NCI-H748 (cell line): Measurements from ENCODE around the gene CDR2L.
A peak's percentile ranks its signal among the peaks of the same experiment; 100 is the strongest.

ENCODE experiments used
- DNase-seq: peaks from one replicate; lab custom pipeline; 2025; ENCODE audit not compliant: unreplicated experiment; lab: John Stamatoyannopoulos, UW

CDR2L gene

DNA sequence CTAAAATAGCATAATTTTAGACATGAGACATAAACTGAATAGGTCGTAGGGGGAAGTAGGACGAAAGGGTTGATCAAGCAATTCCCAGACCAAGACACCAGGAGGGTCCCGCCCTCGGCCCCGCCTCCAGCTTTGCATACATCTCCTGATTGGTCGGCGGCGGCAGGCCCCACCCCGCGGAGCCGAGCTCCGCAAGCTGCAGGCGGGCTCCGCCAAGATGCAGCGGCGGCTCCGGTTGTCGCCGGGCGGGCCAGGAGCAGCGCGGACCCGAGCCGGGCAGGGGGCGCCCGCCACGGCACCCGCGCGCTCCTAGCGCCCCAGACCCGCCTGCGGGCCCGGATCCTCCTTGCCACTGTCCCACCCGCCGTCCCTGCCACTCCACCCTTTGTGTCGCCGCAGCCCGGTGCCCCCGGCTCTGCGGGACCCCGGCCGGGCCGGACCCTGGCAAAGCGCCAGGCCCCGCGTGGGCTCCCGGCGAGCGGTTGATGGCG is at the start of gene CDR2L:
TSS of gene CDR2L (plus strand) at position 215 of the 491 bp plus-strand sequence. CDS start 412 bp downstream, outside the sequence.
- DNase-seq = peak; percentile 90

DNA sequence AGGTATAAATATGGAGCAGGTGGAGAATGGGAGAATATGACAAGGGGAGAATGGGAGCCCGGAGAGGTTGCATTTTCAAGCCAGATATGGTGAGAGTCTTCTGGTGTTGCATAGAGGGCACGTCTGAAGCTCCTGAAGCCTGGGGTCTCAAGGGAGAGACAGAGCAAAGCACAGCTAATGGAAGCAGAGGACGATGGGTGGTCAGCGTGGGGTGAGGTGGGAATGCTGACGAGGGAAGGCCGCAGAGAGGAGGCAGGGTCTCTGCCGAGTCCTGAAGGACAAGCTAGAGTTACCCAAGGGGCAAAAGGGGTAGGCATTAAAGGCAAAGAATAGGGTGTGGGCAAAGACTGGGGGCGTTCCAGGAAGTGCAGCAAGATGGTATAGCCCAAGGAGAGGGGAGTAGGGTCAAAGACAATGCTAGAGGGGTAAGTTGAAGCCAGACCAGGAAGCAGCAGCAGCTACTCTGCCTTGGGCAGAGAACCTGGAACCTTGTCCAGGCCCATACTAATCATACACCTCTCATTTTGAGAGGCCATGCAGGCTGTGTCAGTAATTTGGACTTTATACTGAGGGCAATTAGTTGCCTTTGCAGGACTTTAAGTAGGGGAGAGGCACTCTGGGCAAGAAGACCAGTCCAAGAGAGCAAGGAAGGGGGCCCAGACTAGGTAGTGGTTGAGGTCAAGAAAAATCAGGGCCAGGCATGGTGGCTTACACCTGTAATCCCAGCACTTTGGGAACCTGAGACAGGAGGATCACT is 49.1 kb upstream of the CDR2L start:
- no peak for DNase-seq

- DNase-seq = no peak
Measured at GRCh38 chr17:74939534-74939933, 47.9 kb upstream of the CDR2L start.

DNA sequence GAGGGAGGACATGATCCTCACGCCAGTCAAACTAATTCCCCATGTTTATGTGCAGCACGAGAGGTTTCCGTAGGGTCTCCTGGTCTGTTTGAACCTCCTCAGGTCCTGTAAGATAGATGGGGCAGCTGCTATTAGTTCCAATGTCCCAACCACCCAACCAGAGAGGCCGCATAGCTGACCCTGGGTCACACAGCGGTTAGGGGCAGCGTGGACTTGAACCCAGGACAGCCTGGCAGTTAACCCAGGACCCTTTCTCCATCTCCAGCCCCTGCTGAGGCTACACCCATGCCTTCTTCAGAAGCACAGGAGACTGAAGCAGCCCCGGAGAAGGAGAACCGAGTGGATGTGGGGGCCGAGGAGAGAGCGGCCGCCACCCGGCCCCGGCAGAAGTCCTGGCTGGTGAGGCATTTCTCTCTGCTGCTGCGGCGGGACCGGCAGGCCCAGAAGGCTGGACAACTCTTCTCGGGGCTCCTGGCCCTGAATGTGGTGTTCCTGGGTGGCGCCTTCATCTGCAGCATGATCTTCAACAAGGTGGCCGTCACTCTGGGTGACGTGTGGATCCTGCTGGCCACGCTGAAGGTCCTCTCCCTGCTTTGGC is 46.2 kb upstream of the CDR2L start:
- no peak for DNase-seq

GRCh38 chr17:74943808-74944522 is 43.5 kb upstream of the CDR2L start:
- no peak for DNase-seq

DNA sequence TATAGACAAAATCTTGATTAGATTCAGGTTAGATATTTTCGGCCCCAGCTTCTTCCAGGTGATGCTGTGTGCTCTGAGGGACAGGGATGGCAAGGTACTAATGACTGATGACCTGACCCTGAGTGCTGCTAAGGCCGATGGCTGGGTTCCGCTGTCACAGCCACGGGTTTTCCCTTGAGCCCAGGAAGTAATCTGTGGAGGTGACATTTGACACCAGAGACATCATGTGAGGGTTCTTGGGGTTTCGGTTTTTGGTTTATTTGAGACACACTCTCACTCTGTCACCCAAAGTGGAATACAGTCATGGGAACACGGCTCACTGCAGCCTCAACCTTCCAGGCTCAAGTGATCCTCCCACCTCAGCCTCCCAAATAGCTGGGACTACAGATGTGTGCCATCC is 41.9 kb upstream of the CDR2L start:
- DNase-seq = no peak

GRCh38 chr17:74946641-74947040 is 40.8 kb upstream of the CDR2L start:
- DNase-seq = no peak

DNA sequence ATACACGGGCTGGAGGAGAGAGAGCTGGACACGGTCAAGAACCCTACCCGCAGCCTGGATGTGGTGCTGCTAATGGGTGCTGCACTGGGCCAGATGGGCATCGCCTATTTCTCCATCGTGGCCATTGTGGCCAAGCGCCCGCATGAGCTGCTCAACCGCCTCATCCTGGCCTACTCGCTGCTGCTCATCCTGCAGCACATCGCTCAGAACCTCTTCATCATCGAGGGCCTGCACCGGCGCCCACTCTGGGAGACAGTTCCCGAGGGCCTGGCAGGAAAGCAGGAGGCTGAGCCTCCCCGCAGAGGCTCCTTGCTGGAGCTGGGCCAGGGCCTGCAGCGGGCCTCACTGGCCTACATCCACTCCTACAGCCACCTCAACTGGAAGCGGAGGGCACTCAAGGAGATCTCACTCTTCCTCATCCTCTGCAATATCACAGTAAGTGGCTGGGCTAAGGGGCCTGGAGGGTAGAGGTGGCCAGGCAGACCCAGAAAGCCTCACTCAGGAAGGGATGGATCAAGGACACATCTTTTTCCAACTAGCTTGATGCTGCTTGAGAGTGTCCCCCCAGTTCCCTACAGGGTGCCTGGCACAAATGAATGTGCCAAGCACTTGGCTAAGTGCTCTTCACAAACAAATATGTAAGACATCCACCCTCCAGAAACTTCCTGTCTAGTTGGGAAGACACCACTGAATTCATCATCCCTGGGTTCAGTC is 40.2 kb upstream of the CDR2L start:
- no peak for DNase-seq

DNA sequence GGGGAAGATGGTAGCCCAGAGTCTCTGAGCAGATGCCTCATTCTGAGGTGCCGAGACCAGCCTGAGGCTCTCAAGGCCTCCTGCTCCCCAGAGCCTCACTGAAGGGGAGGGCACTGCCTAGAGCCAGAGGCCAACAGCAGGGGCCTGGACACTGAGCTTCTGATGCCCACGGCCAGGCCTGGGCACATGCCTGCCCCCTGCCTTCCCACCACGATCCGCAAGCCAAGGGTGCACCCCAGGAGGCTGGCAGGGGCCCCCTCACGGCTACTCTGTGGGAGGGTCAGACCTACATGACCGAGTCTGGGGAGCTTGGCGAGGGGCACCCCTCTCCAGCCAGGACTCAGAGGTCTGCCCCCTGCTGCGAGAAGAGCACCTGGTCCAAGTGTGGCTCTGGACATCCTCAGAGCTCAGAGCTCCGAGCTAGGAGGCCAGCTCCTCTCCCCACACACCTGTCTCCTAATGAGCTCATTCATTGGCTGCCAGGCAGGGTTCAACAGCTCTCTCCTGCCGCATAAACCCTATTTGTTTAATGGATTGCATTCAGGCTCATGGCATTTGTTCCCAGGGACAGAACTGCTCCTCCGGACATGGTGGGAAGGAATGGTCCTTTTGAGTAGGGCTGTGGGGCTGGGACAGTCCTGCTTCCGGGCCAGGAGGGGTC is 37.8 kb upstream of the CDR2L start:
- DNase-seq = no peak

DNA sequence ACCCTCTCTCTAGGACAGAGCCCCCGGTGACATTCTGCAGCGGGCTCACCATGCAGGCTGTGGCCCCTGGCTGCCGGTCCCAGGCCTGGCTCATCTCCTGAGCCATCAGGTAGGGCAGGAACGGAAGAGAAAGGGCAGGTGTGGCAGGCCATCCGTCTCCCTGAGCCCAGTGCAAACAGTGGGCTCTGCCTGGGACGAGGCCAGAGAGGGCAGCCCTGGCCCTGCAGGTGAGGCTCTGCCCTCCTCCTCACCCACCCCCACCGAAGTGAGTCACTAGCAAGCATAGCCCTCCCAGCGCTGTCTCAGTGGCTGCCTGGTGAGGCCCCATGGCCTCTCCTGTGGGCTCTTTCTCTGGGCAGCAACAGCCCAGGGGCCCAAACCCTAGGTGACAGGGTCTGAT is 37.2 kb upstream of the CDR2L start:
- peak; percentile 24 for DNase-seq

- DNase-seq = no peak
Measured at GRCh38 chr17:74951065-74951464, 36.4 kb upstream of the CDR2L start.

DNA sequence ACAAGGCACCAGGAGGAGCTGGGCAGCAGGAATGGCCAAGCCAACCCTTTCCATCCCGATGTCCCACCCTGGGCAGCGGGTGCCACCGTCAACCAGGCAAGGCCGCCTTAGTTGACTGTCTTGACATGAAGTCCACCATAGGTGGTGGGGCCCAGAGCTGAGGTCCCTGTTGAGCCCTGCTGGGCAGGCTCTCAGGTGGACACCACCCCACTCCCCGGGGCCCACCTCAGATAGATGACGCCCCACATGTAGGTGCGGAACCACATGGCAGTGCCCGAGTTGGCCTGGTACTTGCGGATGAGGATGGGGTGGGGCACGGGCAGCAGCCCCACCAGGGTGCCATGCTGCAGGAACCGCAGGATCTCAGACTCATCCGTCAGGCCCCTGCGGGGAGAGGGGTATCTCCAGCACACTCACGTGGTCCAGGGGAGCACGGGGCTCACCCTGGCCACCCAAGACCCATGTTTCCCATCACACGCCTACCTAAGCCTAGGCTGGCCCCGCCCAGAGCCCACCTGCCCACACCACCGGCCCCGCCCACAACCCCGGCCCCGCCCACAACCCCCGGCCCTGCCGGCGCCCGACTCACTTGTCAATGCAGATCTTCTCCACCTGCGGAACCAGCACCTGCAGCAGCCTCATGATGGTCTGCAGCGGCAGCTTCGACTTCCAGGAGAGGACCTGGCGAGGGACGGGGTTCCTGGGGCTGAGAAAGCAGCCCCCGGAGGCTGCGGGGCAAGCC is 35.6 kb upstream of the CDR2L start:
- no peak for DNase-seq

GRCh38 chr17:74952431-74953133 is 34.9 kb upstream of the CDR2L start:
- no peak for DNase-seq

DNA sequence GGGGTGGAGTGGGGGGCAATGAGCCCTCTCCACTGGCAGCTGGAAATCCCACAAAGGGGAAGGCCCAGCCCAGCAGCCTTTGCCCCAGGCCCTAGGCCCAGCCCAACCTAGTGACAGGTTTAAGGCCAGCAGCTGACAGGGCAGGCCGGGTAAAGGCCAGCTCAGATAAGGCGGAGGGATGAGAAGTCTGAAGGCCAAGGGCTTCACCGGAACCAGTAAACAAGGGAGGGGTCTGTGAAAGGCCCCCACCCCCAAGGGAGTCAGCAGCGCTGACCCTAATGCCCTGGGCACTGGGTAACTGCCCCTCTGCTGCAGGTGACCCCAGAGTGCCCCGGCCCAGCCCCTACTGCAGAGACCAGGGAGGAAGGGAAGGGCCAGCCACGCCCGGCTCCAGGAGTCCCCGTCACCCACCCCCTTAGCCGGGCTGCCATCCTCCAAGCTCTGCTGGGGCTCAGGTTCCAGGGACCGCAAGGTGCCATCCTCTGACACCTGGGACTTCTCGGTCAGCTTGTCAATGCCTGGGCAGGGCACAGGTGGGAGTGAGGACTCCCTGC is 34.2 kb upstream of the CDR2L start:
- no peak for DNase-seq

GRCh38 chr17:74954115-74954514 is 33.3 kb upstream of the CDR2L start:
- no peak for DNase-seq

- no peak for DNase-seq
Measured at GRCh38 chr17:74954665-74955421, 32.6 kb upstream of the CDR2L start.

DNA sequence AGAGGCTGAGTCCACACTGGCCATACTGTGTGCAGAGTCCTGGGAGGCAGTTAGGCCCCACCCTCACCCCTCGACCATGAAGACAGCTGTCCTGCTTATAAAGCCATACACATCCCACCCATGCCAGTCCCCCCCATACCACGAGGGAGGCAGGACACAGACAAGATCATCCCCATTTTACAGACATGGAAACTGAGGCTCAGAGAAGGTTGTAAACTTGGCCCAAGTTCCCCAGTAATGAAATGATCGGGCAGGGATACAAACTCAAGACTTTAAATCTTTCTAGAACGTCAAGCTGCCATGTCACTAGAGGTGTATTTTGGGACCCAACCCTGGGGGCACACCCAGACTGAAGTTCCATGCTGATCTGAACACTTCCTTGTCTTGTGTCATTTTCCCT is 31.3 kb upstream of the CDR2L start:
- no peak for DNase-seq

DNA sequence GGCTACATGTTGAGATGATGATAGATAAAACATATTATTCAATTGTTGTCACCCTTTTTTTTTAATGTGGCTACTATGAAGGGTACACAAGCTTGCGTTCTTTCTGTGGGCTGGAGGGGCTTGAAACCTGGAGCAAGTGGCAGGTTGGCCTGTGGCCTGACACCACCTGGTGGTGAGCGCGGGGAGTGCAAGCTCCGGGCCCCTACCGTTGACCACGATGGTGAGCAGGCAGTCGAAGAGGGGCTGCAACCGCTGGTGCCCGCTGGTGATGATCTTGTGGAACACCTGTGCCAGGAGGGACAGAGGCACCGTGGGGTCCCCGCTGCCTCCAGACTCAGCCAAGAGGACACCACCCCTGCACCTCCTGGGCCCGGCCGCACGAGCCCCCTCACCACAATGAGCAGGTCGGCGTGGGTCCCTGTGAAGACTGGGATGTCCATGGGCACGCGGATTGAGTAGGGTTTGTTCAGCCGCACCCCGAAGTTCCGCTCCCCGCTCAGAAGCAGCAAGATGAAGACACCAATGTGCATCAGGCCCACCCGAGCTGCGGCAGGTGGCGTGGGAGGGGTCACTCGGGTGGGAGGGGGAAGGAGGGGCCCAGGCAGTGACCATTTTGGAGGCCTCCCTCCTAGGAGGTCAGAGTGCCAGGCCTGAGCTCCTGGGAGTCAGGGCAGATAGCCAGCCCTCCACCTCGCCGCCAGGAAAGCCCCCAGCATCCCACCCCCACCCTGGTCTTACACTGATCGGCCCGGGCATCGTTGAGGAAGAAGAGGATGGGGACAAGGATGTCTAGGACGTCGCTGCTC is 29.3 kb upstream of the CDR2L start:
- peak; percentile 49 for DNase-seq
